Colonic mucosa (tissue), 4 donors: ENCODE data around the gene CNIH3. TPM values are rescaled to one million over a fixed set of nuclear protein-coding genes. Genes with fewer than 3 reads are reported as not detected.
"Not testable (repeated sequence)": the region's sequence is repeated elsewhere in the genome, so short reads cannot be mapped to it uniquely, and the experiment has no call there.

Experiments
- DNase-seq: peaks from one replicate; pipeline ENCODE4 v3.0.0-alpha.2; 2020
- H3K27ac ChIP-seq: fragments of 200-600 bp; one replicate; pipeline ENCODE4 v1.8.0; 2021
- H3K27me3 ChIP-seq: fragments of 200-600 bp; one replicate; pipeline ENCODE4 v1.8.0; 2021
- H3K36me3 ChIP-seq: fragments of 200-600 bp; one replicate; pipeline ENCODE4 v1.8.0; 2021
- H3K4me1 ChIP-seq: fragments of 200-600 bp; one replicate; pipeline ENCODE4 v1.8.0; 2021; ENCODE audit warnings: mild to moderate bottlenecking
- H3K4me3 ChIP-seq: fragments of 200-600 bp; one replicate; pipeline ENCODE4 v1.8.0; 2021
- H3K9ac ChIP-seq, 2 donors: one replicate each; pipeline ENCODE4 v1.7.0; 2013; ENCODE audit warnings: control low read depth in 2 of 2, low read depth in 2 of 2, low read length in 2 of 2
- H3K9me3 ChIP-seq: fragments of 200-600 bp; one replicate; pipeline ENCODE4 v1.8.0; 2021
- intact Hi-C: fragments of 100-400 bp; cut with DNase I; formaldehyde crosslinking; loops from one replicate; pipeline ENCODE4 v1.14.1; 2022
- total RNA-seq, 2 donors: library from RNA; stranded (reverse); fragmentation: NEBNext Ultra II Directional in 1 of 2; extraction: Animal tissue kit (Norgen Biotek cat#: 25700) in 1 of 2; gene quantifications; one replicate each; pipeline ENCODE4 v1.2.1, GENCODE V29; 2021
- TF ChIP-seq, protein P1 (sequence below): fragments of 200-600 bp; IDR thresholded peaks from one replicate; pipeline ENCODE4 v1.8.0; 2022; ENCODE audit warnings: antibody characterized with exemption, mild to moderate bottlenecking
- donor health status: healthy.
- donor health status: DM: no; HTN: no; CAD: no.
- donor health status: DM: no; HTN: no; CAD: no.

CNIH3 gene
- total RNA-seq, 2 donors from 2014 or later, result 0.69 to 1.4 TPM

DNA sequence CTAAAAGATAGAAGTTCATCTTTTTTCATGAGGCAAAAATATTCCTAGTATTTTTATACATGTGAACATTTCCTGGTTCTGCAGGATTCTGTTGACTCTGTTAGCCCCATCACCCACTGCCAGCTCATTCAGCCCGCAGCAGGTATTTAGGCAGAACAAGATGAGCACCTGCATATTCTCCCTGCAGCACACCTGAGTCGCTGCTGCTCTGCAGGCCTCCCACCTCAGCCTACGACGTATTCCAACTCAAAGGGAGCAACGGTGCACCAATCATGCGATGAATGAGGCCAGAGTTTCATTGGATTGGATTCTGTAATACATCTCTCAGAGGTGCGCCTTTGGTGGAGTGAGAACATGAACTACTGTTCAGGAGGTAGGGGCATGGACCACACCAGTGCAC is 87.6 kb downstream of the CNIH3 start:
- intact Hi-C loops, result no loop called here
- H3K36me3 ChIP-seq, result no peaks in the 10 kb centered on the region
- TF ChIP-seq, protein P1, sequence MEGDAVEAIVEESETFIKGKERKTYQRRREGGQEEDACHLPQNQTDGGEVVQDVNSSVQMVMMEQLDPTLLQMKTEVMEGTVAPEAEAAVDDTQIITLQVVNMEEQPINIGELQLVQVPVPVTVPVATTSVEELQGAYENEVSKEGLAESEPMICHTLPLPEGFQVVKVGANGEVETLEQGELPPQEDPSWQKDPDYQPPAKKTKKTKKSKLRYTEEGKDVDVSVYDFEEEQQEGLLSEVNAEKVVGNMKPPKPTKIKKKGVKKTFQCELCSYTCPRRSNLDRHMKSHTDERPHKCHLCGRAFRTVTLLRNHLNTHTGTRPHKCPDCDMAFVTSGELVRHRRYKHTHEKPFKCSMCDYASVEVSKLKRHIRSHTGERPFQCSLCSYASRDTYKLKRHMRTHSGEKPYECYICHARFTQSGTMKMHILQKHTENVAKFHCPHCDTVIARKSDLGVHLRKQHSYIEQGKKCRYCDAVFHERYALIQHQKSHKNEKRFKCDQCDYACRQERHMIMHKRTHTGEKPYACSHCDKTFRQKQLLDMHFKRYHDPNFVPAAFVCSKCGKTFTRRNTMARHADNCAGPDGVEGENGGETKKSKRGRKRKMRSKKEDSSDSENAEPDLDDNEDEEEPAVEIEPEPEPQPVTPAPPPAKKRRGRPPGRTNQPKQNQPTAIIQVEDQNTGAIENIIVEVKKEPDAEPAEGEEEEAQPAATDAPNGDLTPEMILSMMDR, result no peak
- H3K4me3 ChIP-seq, result no peak overlapping the region
- no peak for DNase-seq
- H3K9ac ChIP-seq, result no peak overlapping the region
- no peaks in the 10 kb centered on the region for H3K4me1 ChIP-seq
- no peaks in the 10 kb centered on the region for H3K9me3 ChIP-seq
- no peaks in the 10 kb centered on the region for H3K27me3 ChIP-seq
- no peak overlapping the region for H3K27ac ChIP-seq

DNA sequence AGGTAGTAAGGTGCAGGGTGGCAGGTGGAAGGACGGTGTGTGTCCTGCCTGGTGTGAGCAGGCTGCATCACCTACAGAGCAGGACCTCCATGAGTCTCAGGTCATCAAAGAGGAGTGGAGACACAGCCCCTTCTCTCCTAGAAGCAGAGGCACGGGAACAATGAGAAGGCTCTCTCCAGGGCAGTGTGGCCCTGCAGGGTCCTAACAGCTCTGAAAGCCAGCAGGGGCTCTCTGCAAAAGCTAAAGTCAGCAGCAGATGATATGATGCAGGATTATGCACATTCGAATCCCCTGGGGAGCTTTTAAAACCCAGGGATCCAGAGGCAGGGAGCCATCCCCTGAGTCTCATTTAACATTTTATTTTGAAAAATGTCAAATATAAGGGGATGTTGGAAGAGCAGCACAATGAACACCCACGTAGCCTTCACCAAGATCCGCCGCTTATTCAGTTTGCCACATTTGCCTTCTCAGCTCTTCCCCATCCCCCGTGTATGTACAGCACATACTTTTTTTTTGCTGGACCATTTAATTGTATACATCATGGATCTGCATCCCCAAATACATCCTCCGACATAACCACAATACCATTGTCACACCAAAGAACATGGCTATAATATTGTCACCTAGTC is 88.1 kb downstream of the CNIH3 start:
- Histone ChIP-seq H3K4me1 (no peaks in the 10 kb centered on the region), H3K9ac (no peak overlapping the region), H3K4me3 (no peak overlapping the region), H3K27me3 (no peaks in the 10 kb centered on the region), H3K27ac (no peak overlapping the region), H3K9me3 (no peaks in the 10 kb centered on the region), H3K36me3 (no peaks in the 10 kb centered on the region)
- intact Hi-C loops, result no loop called here
- DNase-seq, result no peak
- TF ChIP-seq, protein P1, result no peak

DNA sequence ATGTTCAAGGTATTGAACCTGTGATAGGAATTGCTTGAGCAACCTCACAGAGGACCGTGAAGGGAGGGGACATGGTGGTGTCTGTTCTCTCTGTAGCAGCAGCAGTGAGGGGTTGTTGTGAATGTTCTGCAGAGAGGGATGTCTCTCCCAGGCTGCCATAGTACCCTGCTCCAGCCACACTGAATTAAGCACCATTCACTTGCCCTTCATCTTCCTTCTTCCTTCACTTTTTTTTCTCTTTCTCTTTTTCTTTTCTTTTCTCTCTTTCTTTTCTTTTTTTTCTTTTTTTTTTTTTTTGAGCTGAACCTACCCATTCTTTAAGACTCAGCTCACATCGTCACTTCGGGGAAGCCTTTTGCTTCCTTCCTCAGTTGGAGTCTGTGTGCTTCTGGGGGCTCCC is 89.5 kb downstream of the CNIH3 start:
- H3K9ac ChIP-seq, result no peak overlapping the region
- no peaks in the 10 kb centered on the region for H3K27me3 ChIP-seq
- no peaks in the 10 kb centered on the region for H3K36me3 ChIP-seq
- H3K4me1 ChIP-seq, result no peaks in the 10 kb centered on the region
- H3K27ac ChIP-seq, result no peak overlapping the region
- intact Hi-C loops, result no loop called here
- no peaks in the 10 kb centered on the region for H3K9me3 ChIP-seq
- no peak for DNase-seq
- H3K4me3 ChIP-seq, result no peak overlapping the region
- TF ChIP-seq, protein P1, result no peak

DNA sequence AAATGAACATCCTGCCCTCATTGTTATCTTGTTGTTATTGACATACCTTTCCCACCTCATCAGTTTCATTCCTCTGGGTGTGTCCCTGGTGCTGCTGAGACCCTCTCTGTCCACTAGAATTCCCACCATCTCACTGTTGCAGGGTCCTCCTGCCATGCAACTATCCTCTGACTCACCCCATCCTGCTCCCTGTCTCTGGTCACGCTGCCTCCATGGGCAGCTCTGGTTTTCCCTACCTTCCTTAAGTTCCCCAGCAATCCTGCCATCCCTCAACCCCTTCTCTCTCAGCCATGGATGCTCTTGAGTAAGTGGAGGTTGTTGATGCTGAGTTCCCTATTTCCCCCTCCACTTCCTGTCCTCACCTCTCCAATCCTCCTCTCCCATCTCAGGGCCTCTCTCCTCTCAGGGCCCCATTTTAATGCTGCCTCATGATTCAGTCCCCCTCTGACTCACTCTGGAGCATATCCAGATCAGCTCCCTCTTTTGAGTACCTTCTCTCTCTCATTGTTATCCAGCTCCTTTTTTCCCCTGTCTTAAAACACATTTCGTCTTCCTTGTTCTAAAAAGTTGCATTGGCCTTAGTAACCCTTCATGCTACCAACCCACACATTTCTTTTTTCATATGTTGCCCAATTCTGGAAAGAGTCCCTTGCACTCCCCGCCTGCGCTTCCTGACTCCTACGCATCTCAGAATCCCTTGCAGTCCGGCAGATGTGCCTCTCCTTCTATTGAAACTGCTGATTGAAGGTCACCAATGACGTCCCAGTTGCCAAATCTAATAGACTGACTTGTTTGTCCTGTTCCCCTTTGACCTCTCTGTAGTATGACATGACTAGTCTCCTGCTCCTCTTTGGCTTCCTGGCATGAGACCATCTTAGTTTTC is 92.0 kb downstream of the CNIH3 start:
- no peak overlapping the region for H3K9ac ChIP-seq
- H3K27me3 ChIP-seq, result no peaks in the 10 kb centered on the region
- no peaks in the 10 kb centered on the region for H3K4me1 ChIP-seq
- no peak for DNase-seq
- TF ChIP-seq, protein P1, result no peak
- no peaks in the 10 kb centered on the region for H3K36me3 ChIP-seq
- no peak overlapping the region for H3K27ac ChIP-seq
- intact Hi-C loops, result no loop called here
- no peak overlapping the region for H3K4me3 ChIP-seq
- no peaks in the 10 kb centered on the region for H3K9me3 ChIP-seq

DNA sequence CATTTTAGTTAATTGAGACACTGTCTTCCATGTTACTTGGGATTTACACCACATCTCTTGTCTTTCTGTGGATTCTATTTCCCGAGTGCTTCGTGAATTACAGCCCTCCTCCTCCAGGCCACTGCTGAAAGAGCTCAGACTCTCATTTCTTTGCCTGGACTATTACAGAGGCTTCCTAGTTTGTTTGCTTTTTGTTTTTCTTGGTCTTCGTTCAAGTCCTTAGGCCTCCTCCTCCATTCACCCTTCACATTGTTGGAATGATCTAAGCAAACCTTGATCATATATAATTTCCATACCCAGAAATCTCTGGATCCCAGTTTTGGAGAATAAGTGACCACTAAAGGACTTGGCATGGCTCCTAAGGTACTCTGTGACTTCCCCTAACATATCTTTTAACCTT is 94.1 kb downstream of the CNIH3 start:
- no peak overlapping the region for H3K27ac ChIP-seq
- H3K9me3 ChIP-seq, result no peaks in the 10 kb centered on the region
- intact Hi-C loops, result no loop called here
- H3K9ac ChIP-seq, result no peak overlapping the region
- H3K36me3 ChIP-seq, result no peaks in the 10 kb centered on the region
- H3K4me1 ChIP-seq, result no peaks in the 10 kb centered on the region
- no peak overlapping the region for H3K4me3 ChIP-seq
- no peaks in the 10 kb centered on the region for H3K27me3 ChIP-seq
- TF ChIP-seq, protein P1, result no peak
- no peak for DNase-seq

DNA sequence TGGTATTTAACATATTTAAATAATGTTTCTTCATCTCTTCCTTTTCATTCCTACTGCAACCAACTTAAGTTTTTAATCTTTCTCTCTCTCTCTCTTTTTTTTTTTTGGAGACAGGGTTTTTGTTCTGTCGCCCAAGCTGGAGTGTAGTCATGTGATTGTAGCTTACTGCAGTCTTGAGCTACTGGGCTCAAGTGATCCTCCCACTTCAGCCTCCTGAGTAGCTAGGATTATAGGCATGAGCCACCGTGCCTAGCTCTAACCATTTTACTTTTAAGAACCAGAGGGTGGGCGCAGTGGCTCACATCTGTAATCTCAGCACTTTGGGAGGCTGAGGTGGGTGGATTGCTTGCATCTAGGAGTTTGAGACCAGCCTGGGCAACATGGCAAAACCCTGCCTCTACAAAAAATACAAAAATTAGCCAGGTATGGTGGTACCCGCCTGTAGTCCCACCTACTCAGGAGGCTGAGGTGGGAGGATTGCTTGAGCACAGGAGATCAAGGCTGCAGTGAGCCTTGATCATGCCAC is 95.2 kb downstream of the CNIH3 start:
- H3K27ac ChIP-seq, intact Hi-C loops, H3K9me3 ChIP-seq, H3K36me3 ChIP-seq, H3K9ac ChIP-seq, H3K27me3 ChIP-seq, H3K4me3 ChIP-seq, H3K4me1 ChIP-seq, DNase-seq: not testable (repeated sequence)
